Measurements from ENCODE around the gene EHMT2. TPM values are rescaled to one million over a fixed set of nuclear protein-coding genes. Genes with fewer than 3 reads are reported as not detected.

The EHMT2 gene
- total RNA-seq, 1 donor from 2014 or later: 53.4 TPM

DNA sequence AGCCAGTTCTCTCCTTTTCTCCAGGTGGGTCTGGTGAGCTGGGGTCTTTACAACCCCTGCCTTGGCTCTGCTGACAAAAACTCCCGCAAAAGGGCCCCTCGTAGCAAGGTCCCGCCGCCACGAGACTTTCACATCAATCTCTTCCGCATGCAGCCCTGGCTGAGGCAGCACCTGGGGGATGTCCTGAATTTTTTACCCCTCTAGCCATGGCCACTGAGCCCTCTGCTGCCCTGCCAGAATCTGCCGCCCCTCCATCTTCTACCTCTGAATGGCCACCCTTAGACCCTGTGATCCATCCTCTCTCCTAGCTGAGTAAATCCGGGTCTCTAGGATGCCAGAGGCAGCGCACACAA, 47.6 kb upstream of the EHMT2 start:
- H3K4me1 Mint-ChIP-seq (ENCODE audit: unreplicated experiment): peaks cover 5% of the 10 kb centered on the region
- TF ChIP-seq, protein P1, sequence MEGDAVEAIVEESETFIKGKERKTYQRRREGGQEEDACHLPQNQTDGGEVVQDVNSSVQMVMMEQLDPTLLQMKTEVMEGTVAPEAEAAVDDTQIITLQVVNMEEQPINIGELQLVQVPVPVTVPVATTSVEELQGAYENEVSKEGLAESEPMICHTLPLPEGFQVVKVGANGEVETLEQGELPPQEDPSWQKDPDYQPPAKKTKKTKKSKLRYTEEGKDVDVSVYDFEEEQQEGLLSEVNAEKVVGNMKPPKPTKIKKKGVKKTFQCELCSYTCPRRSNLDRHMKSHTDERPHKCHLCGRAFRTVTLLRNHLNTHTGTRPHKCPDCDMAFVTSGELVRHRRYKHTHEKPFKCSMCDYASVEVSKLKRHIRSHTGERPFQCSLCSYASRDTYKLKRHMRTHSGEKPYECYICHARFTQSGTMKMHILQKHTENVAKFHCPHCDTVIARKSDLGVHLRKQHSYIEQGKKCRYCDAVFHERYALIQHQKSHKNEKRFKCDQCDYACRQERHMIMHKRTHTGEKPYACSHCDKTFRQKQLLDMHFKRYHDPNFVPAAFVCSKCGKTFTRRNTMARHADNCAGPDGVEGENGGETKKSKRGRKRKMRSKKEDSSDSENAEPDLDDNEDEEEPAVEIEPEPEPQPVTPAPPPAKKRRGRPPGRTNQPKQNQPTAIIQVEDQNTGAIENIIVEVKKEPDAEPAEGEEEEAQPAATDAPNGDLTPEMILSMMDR (IDR thresholded peaks at IDR 0.05; ENCODE audit: unreplicated experiment): no peak
- peaks cover 3% of the 10 kb centered on the region for H3K36me3 Mint-ChIP-seq (ENCODE audit: low read depth, unreplicated experiment)
- no peak for DNase-seq (ENCODE audit: low spot score)
- H3K27me3 Mint-ChIP-seq (ENCODE audit: unreplicated experiment): peaks cover 18% of the 10 kb centered on the region
- no peak overlapping the region for H3K4me3 Mint-ChIP-seq (ENCODE audit: unreplicated experiment)
- H3K27ac Mint-ChIP-seq (ENCODE audit: unreplicated experiment): no peak overlapping the region
- H3K9me3 Mint-ChIP-seq (ENCODE audit: unreplicated experiment): no peaks in the 10 kb centered on the region

DNA sequence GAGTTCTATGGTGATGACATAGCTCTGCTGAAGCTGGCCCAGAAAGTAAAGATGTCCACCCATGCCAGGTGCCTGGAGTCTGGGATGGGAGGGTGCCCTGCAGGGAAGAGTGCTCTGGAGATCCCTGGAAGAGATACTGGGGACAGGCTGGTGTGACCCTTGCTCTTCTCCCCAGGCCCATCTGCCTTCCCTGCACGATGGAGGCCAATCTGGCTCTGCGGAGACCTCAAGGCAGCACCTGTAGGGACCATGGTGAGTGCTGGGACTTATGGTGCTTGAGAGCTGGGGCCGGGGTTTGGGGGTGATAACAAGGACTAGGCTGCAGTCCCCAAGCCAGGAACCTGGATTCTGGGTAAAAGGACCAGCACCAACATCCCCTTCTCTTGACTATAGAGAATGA, 46.2 kb upstream of the EHMT2 start:
- H3K9me3 Mint-ChIP-seq (ENCODE audit: unreplicated experiment): no peaks in the 10 kb centered on the region
- peaks cover 3% of the 10 kb centered on the region for H3K36me3 Mint-ChIP-seq (ENCODE audit: low read depth, unreplicated experiment)
- no peak overlapping the region for H3K27ac Mint-ChIP-seq (ENCODE audit: unreplicated experiment)
- peaks cover 15% of the 10 kb centered on the region for H3K27me3 Mint-ChIP-seq (ENCODE audit: unreplicated experiment)
- no peak overlapping the region for H3K4me3 Mint-ChIP-seq (ENCODE audit: unreplicated experiment)
- peaks cover 5% of the 10 kb centered on the region for H3K4me1 Mint-ChIP-seq (ENCODE audit: unreplicated experiment)
- TF ChIP-seq, protein P1 (IDR thresholded peaks at IDR 0.05; ENCODE audit: unreplicated experiment): no peak
- no peak for DNase-seq (ENCODE audit: low spot score)

DNA sequence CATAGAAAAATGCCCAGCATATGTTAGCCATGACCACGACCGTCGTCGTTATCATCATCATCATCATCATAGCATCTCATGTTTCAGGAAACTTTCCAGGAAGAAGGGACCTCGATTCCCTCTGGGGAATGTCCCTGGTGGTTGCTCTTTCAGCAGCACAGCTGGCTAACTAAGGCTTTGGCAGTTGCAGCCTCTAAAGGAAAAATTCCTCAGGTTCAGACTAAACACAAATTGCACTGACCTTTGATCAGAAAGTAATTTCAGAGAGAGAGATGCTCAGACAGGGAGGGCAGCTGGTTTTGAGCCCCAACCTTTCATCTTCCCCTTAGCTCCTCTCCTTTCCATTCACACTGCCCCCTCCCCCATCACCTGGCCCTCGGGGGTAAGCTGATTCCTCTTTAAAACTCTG, 42.8 kb upstream of the EHMT2 start:
- Mint-ChIP-seq H3K4me1 (ENCODE audit: unreplicated experiment) (peaks cover 3% of the 10 kb centered on the region), H3K9me3 (ENCODE audit: unreplicated experiment) (no peaks in the 10 kb centered on the region), H3K36me3 (ENCODE audit: low read depth, unreplicated experiment) (no peaks in the 10 kb centered on the region), H3K4me3 (ENCODE audit: unreplicated experiment) (no peak overlapping the region), H3K27ac (ENCODE audit: unreplicated experiment) (no peak overlapping the region), H3K27me3 (ENCODE audit: unreplicated experiment) (peaks cover 5% of the 10 kb centered on the region)
- no peak for DNase-seq (ENCODE audit: low spot score)
- TF ChIP-seq, protein P1 (IDR thresholded peaks at IDR 0.05; ENCODE audit: unreplicated experiment): no peak

GRCh38 chr6:31935823-31936222, 38.3 kb upstream of the EHMT2 start:
- TF ChIP-seq, protein P1 (IDR thresholded peaks at IDR 0.05; ENCODE audit: unreplicated experiment): no peak
- H3K4me3 Mint-ChIP-seq (ENCODE audit: unreplicated experiment): no peak overlapping the region
- H3K27me3 Mint-ChIP-seq (ENCODE audit: unreplicated experiment): peaks cover 2% of the 10 kb centered on the region
- DNase-seq (ENCODE audit: low spot score): no peak
- H3K27ac Mint-ChIP-seq (ENCODE audit: unreplicated experiment): no peak overlapping the region
- peaks cover 3% of the 10 kb centered on the region for H3K4me1 Mint-ChIP-seq (ENCODE audit: unreplicated experiment)
- no peaks in the 10 kb centered on the region for H3K36me3 Mint-ChIP-seq (ENCODE audit: low read depth, unreplicated experiment)
- no peaks in the 10 kb centered on the region for H3K9me3 Mint-ChIP-seq (ENCODE audit: unreplicated experiment)

DNA sequence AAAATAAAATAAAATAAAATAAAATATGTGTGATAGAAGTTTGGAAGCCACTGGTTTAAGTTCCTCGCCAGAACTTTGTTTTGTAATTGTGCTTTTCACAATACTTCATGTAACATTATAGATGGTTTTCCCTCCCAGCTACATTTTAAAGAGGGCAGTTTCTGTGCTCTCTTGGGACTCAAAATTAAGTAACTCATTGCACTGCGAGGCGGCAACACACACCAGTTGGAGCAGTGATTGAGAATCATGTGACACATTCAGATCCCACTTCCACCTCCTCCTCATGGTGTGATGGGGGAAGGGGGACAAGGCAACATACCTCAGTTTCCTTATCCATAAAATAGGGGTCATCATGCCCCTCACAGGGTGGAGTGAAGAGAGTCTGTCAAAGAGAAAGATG, 37.5 kb upstream of the EHMT2 start:
- no peaks in the 10 kb centered on the region for H3K9me3 Mint-ChIP-seq (ENCODE audit: unreplicated experiment)
- no peaks in the 10 kb centered on the region for H3K4me1 Mint-ChIP-seq (ENCODE audit: unreplicated experiment)
- peaks cover 2% of the 10 kb centered on the region for H3K27me3 Mint-ChIP-seq (ENCODE audit: unreplicated experiment)
- TF ChIP-seq, protein P1 (IDR thresholded peaks at IDR 0.05; ENCODE audit: unreplicated experiment): no peak
- H3K27ac Mint-ChIP-seq (ENCODE audit: unreplicated experiment): no peak overlapping the region
- DNase-seq (ENCODE audit: low spot score): no peak
- no peak overlapping the region for H3K4me3 Mint-ChIP-seq (ENCODE audit: unreplicated experiment)
- no peaks in the 10 kb centered on the region for H3K36me3 Mint-ChIP-seq (ENCODE audit: low read depth, unreplicated experiment)
